ENCODE results near the gene DNHD1.

Gene DNHD1

GRCh38 chr11:6615882-6616585, 119.0 kb downstream of the DNHD1 start:
- DNase-seq = no peak

DNA sequence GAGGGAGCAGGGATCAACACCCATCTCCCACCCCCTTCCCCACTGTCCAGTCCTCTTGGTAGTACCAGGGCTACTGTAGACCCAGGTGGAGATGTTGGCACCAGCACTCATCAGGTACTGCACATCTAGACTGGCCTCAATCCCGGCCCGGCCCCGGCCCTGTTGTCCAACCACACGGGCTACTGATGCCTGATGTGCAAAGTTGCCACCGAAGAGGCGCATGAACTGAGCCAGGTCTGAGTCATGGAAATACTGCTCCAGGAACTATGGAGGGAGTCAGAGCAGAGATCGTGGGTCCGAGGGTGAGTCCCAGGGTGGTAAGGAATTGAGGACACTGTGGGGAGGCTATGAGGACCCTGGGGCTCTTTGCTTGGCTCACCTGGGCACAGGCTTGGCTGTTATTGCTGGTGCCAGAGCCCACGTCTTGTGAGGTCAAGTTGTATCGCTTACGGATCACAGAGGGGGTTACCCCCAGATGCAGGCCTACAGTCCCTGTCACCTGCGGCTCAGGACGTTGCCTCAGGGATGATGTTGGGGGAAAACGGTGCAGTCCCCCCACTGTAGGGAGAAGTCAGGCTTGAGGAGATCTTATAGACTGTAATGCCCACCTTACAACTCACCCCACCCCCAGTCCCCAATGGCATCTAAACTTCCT, 119.6 kb downstream of the DNHD1 start:
- no peak for DNase-seq

GRCh38 chr11:6617315-6617781, 120.3 kb downstream of the DNHD1 start:
- DNase-seq = peak; percentile 8

DNA sequence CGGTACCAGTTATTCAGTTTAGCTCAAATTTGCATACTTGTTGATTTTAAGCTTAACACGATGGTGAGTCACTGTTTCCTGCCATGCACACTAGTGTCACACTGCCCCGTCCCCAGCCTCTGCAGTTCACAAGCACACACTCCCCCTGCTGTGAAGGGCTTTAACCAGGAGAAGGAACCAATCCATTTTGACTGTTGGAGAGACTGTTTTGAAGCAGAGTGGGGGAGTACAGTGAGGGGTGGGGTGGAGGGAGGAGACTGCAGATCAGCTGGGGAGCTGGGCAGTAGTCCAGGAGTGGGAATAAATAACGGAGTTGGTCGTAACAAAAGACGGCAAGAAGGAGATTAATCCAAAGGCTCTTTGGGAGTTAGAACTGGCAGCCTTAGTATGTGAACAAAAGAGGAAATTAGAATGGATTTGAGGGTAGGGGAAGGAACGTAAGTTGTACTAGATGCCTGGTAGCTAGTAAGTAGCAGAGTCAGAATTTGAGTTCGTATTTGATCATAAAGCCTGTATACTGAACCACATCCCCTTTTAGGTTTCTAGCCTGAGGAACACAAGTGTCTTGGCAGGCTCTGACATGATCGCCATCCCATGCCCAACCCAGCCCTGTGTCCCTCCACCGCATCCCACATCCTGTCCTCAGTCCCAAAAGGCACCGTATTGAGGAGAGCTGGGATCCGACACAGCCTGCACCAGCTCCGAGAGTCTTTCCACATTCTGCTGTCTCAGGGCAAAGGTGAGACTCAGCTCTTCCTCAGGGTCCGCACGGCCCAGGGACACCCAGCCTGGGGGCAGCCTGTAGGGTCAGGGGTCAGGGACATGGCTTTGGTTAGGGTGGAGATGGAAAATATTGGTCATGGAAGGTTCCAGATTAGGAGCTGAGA, 121.3 kb downstream of the DNHD1 start:
- DNase-seq = peak; percentile 72

- DNase-seq = peak; percentile 23
These were observed 122.1 kb downstream of the DNHD1 start, which contains the start of gene TPP1 for GRCh38 chr11:6619004-6619745. TSS of gene TPP1 (minus strand) at chr11:6619422. CDS start at chr11:6619400, 22 bp downstream.

- no peak for DNase-seq
These were observed 123.6 kb downstream of the DNHD1 start for GRCh38 chr11:6620636-6621035.

All from SIG-M5 (cell line).